Measurements from ENCODE around the gene MTMR12. TPM values are rescaled to one million over a fixed set of nuclear protein-coding genes. Genes with fewer than 3 reads are reported as not detected.
A peak's percentile ranks its signal among the peaks of the same experiment; 100 is the strongest.

MTMR12 gene
- total and polyA plus RNA-seq, 2 experiments from 2014 or later, result 18.3 to 51.6 TPM

- no peak overlapping the region for H3K4me3 ChIP-seq
- TF ChIP-seq JUNB (IDR thresholded peaks at IDR 0.05; ENCODE audit: unreplicated experiment), result no peak
- TF ChIP-seq EZH2 (IDR thresholded peaks at IDR 0.05; ENCODE audit: low read depth, unreplicated experiment), result no peak
- no peak for TF ChIP-seq POLR2AphosphoS5 (IDR thresholded peaks at IDR 0.05; ENCODE audit: low read depth)
- TF ChIP-seq ZNF331 (CRISPR knock-in tag; IDR thresholded peaks at IDR 0.05; ENCODE audit: low read depth), result no peak
- TF ChIP-seq EZH2phosphoT487 (IDR thresholded peaks at IDR 0.05; ENCODE audit: unreplicated experiment), result no peak
- no peak for TF ChIP-seq STAT1 (IDR thresholded peaks at IDR 0.05; ENCODE audit: unreplicated experiment)
- no peak for TF ChIP-seq CTCF (conservative IDR thresholded peaks at IDR 0.05; ENCODE audit: low read depth in 2 of 2)
- TF ChIP-seq CREB1 (CRISPR knock-in tag; IDR thresholded peaks at IDR 0.05; ENCODE audit: low read depth), result no peak
- TF ChIP-seq ZNF462 (CRISPR knock-in tag; IDR thresholded peaks at IDR 0.05), result no peak
- TF ChIP-seq ETS1 (IDR thresholded peaks at IDR 0.05), result no peak
- TF ChIP-seq REST (IDR thresholded peaks at IDR 0.05; ENCODE audit: unreplicated experiment), result no peak
- TF ChIP-seq NANOG (IDR thresholded peaks at IDR 0.05; ENCODE audit: borderline replicate concordance), result no peak
- TF ChIP-seq ZNF114 (CRISPR knock-in tag; IDR thresholded peaks at IDR 0.05), result no peak
- ATAC-seq (peak; percentile 38; the same call in 2 of the 3 replicates), DNase-seq (ENCODE audit: low spot score) (no peak)
- H3K4me1 ChIP-seq (ENCODE audit: insufficient read depth), result no peaks in the 10 kb centered on the region
- peaks cover 76% of the 10 kb centered on the region for H3K36me3 Mint-ChIP-seq (ENCODE audit: low read depth)
- H3K27me3 Mint-ChIP-seq (ENCODE audit: insufficient read depth, low read depth, poor library complexity), result peaks cover 3% of the 10 kb centered on the region
- H3K27ac Mint-ChIP-seq, result peak overlapping the region; percentile 38; the same call in 1 of the 2 replicates
- no peaks in the 10 kb centered on the region for H3K27me3 ChIP-seq (ENCODE audit: insufficient read depth)
- H3K36me3 ChIP-seq (ENCODE audit: insufficient read depth), result peaks cover 40% of the 10 kb centered on the region
- no peaks in the 10 kb centered on the region for H3K79me2 ChIP-seq (replicated peaks; ENCODE audit: insufficient read depth)
- no peak overlapping the region for H2AFZ ChIP-seq
- H3K9me2 ChIP-seq (ENCODE audit: insufficient read depth), result no peaks in the 10 kb centered on the region
- no peak overlapping the region for H3K4me2 ChIP-seq
- H3F3A ChIP-seq (replicated peaks; ENCODE audit: low read depth), result 0 out of 2 replicates have a peak, but pooled peaks cover 4% of the 10 kb centered on the region
- no peak overlapping the region for H3K4me3 Mint-ChIP-seq
- no peak overlapping the region for H3K27ac ChIP-seq (ENCODE audit: low read depth)
- H4K20me1 ChIP-seq (replicated peaks; ENCODE audit: insufficient read depth), result 0 out of 2 replicates have a peak, but pooled peaks cover 3% of the 10 kb centered on the region
- peaks cover 6% of the 10 kb centered on the region for H3K4me1 Mint-ChIP-seq
- no peaks in the 10 kb centered on the region for H3K9me3 Mint-ChIP-seq
Measured at GRCh38 chr5:32261198-32261597, 51.5 kb downstream of the MTMR12 start.

Data from GM23338 (cell line).